GM23248 (cell line): Measurements from ENCODE around the gene PGP. TPM values are rescaled to one million over a fixed set of nuclear protein-coding genes. Genes with fewer than 3 reads are reported as not detected.

Source experiments
- DNase-seq: peaks from one replicate; pipeline ENCODE4 v3.0.0-alpha.2; 2015
- H2AFZ ChIP-seq: fragments of 200-600 bp; sonication (generic); 2 replicates; pipeline ENCODE4 v1.6.1; 2016; ENCODE audit warnings: antibody characterized with exemption
- H3F3A ChIP-seq: fragments of 200-600 bp; sonication (generic); 2 replicates; pipeline ENCODE4 v1.6.1; 2016; ENCODE audit warnings: mild to moderate bottlenecking, antibody characterized with exemption, mixed run types; ENCODE audit not compliant: insufficient read depth
- H3K27ac ChIP-seq: fragments of 200-600 bp; sonication (generic); 2 replicates; pipeline ENCODE4 v1.5.1; 2016; ENCODE audit warnings: mild to moderate bottlenecking
- H3K27me3 ChIP-seq: fragments of 200-600 bp; sonication (generic); replicated peaks from 2 replicates; pipeline ENCODE4 v1.6.1; 2016; ENCODE audit warnings: mild to moderate bottlenecking; ENCODE audit not compliant: insufficient read depth
- H3K36me3 ChIP-seq: fragments of 200-600 bp; sonication (generic); 2 replicates; pipeline ENCODE4 v1.6.1; 2016; ENCODE audit warnings: low read depth, mild to moderate bottlenecking
- H3K4me1 ChIP-seq: fragments of 200-600 bp; sonication (generic); 2 replicates; pipeline ENCODE4 v1.6.1; 2016; ENCODE audit warnings: mild to moderate bottlenecking; ENCODE audit not compliant: insufficient read depth
- H3K4me2 ChIP-seq: fragments of 200-600 bp; sonication (generic); one replicate; pipeline ENCODE4 v1.6.1; 2016; ENCODE audit warnings: mild to moderate bottlenecking; ENCODE audit not compliant: unreplicated experiment
- H3K4me3 ChIP-seq: fragments of 200-600 bp; sonication (generic); 2 replicates; pipeline ENCODE4 v1.5.1; 2016; ENCODE audit warnings: mild to moderate bottlenecking
- H3K79me2 ChIP-seq: fragments of 200-600 bp; sonication (generic); 2 replicates; pipeline ENCODE4 v1.6.1; 2016; ENCODE audit warnings: mild to moderate bottlenecking; ENCODE audit not compliant: insufficient read depth
- H3K9ac ChIP-seq: fragments of 200-600 bp; sonication (generic); 2 replicates; pipeline ENCODE4 v1.6.1; 2016; ENCODE audit warnings: mild to moderate bottlenecking
- H3K9me2 ChIP-seq: fragments of 200-600 bp; sonication (generic); 2 replicates; pipeline ENCODE4 v1.6.1; 2016; ENCODE audit warnings: mixed run types, mild to moderate bottlenecking, moderate library complexity; ENCODE audit not compliant: insufficient read depth
- H3K9me3 ChIP-seq: fragments of 200-600 bp; sonication (generic); one replicate; pipeline ENCODE4 v1.6.1; 2017; ENCODE audit warnings: low read depth
- H4K20me1 ChIP-seq: fragments of 200-600 bp; sonication (generic); 2 replicates; pipeline ENCODE4 v1.6.0; 2016; ENCODE audit not compliant: insufficient read depth
- EZH2 ChIP-seq: fragments of 200-600 bp; sonication (generic); IDR thresholded peaks from 2 replicates; pipeline ENCODE4 v1.6.1; 2018; ENCODE audit warnings: antibody characterized with exemption, mild to moderate bottlenecking; ENCODE audit not compliant: insufficient read depth, poor library complexity, severe bottlenecking
- EZH2phosphoT487 ChIP-seq: fragments of 200-600 bp; sonication (generic); IDR thresholded peaks from 2 replicates; pipeline ENCODE4 v1.6.1; 2018; ENCODE audit warnings: antibody characterized with exemption, moderate library complexity, mild to moderate bottlenecking, low read depth; ENCODE audit not compliant: insufficient read depth
- WGBS, 2 experiments: methylation state at CpG; one replicate each; pipeline ENCODE4 v1.1.6; 2015 to 2017; ENCODE audit warnings: low lambda C conversion rate in 2 of 2, low coverage in 1 of 2; ENCODE audit errors: missing lambda C conversion rate in 2 of 2; 5-methylcytosine and 5-hydroxymethylcytosine counted together
- in situ Hi-C: fragments of 300-500 bp; cut with MboI; formaldehyde crosslinking; loops from 2 replicates; pipeline ENCODE4 v1.15.0; 2020
- polyA plus RNA-seq: library from polyadenylated mRNA; unstranded; fragments of >200 nt; fragmentation: Nextera tagmentation; extraction: Ambion mirVana; gene quantifications from 2 replicates; pipeline ENCODE4 v1.2.1, GENCODE V29; 2016
- total RNA-seq: library from RNA; depleted of rRNA; stranded (reverse); fragments of >200 nt; shearing (Covaris generic); gene quantifications from 2 replicates; pipeline ENCODE4 v1.2.3, GENCODE V29; 2014

The PGP gene
- total and polyA plus RNA-seq, 2 experiments from 2014 or later: 10.1 to 25.5 TPM

GRCh38 chr16:2209258-2210008 is 5.2 kb downstream of the PGP start:
- Histone ChIP-seq H3K9me2 (no peaks in the 10 kb centered on the region), H2AFZ (no peak overlapping the region), H3K79me2 (peaks cover 40% of the 10 kb centered on the region), H3K4me1 (peaks cover 14% of the 10 kb centered on the region), H3K4me2 (no peak overlapping the region), H3K4me3 (no peak overlapping the region), H3K27me3 (no peaks in the 10 kb centered on the region), H3F3A (no peaks in the 10 kb centered on the region), H3K9ac (no peak overlapping the region), H3K9me3 (no peaks in the 10 kb centered on the region), H3K27ac (no peak overlapping the region), H3K36me3 (no peaks in the 10 kb centered on the region), H4K20me1 (no peaks in the 10 kb centered on the region)
- TF ChIP-seq EZH2 (no peak), EZH2phosphoT487 (no peak)
- 83 to 86% methylated on average over 29 of the region's 29 CpGs for WGBS, 2 experiments
- DNase-seq: no peak
- in situ Hi-C loops: no loop called here

- no peaks in the 10 kb centered on the region for H4K20me1 ChIP-seq
- no peak for DNase-seq
- H2AFZ ChIP-seq: no peak overlapping the region
- H3K27ac ChIP-seq: no peak overlapping the region
- no peak overlapping the region for H3K4me2 ChIP-seq
- H3K79me2 ChIP-seq: peaks cover 39% of the 10 kb centered on the region
- WGBS, 2 experiments: 93 to 95% methylated on average over 8 to 9 of the region's 9 CpGs
- no peak overlapping the region for H3K4me3 ChIP-seq
- H3K9ac ChIP-seq: no peak overlapping the region
- in situ Hi-C loops: no loop called here
- H3K9me2 ChIP-seq: no peaks in the 10 kb centered on the region
- no peaks in the 10 kb centered on the region for H3K36me3 ChIP-seq
- TF ChIP-seq EZH2phosphoT487: no peak
- TF ChIP-seq EZH2: no peak
- no peaks in the 10 kb centered on the region for H3K27me3 ChIP-seq
- H3F3A ChIP-seq: no peaks in the 10 kb centered on the region
- H3K9me3 ChIP-seq: no peaks in the 10 kb centered on the region
- peaks cover 14% of the 10 kb centered on the region for H3K4me1 ChIP-seq
Observed at GRCh38 chr16:2208772-2209171, 5.9 kb downstream of the PGP start.

GRCh38 chr16:2208308-2208707 is 6.3 kb downstream of the PGP start:
- TF ChIP-seq EZH2phosphoT487 (no peak), EZH2 (no peak)
- 83% methylated on average over 15 to 23 of the region's 23 CpGs for WGBS, 2 experiments
- no peaks in the 10 kb centered on the region for H4K20me1 ChIP-seq
- in situ Hi-C loops: no loop called here
- H3F3A ChIP-seq: no peaks in the 10 kb centered on the region
- peaks cover 34% of the 10 kb centered on the region for H3K79me2 ChIP-seq
- H3K4me2 ChIP-seq: no peak overlapping the region
- H3K9ac ChIP-seq: no peak overlapping the region
- no peak overlapping the region for H3K4me3 ChIP-seq
- no peaks in the 10 kb centered on the region for H3K27me3 ChIP-seq
- DNase-seq: no peak
- no peak overlapping the region for H3K27ac ChIP-seq
- H3K36me3 ChIP-seq: no peaks in the 10 kb centered on the region
- H2AFZ ChIP-seq: no peak overlapping the region
- no peaks in the 10 kb centered on the region for H3K9me3 ChIP-seq
- H3K4me1 ChIP-seq: peaks cover 11% of the 10 kb centered on the region
- H3K9me2 ChIP-seq: no peaks in the 10 kb centered on the region

GRCh38 chr16:2207872-2208271 is 6.8 kb downstream of the PGP start:
- no peak overlapping the region for H3K27ac ChIP-seq
- no peak overlapping the region for H3K9ac ChIP-seq
- H3K4me3 ChIP-seq: no peak overlapping the region
- in situ Hi-C loops: no loop called here
- no peaks in the 10 kb centered on the region for H4K20me1 ChIP-seq
- no peaks in the 10 kb centered on the region for H3F3A ChIP-seq
- H3K27me3 ChIP-seq: no peaks in the 10 kb centered on the region
- no peaks in the 10 kb centered on the region for H3K9me2 ChIP-seq
- 88 to 91% methylated on average over 6 to 9 of the region's 9 CpGs for WGBS, 2 experiments
- peaks cover 30% of the 10 kb centered on the region for H3K79me2 ChIP-seq
- H3K36me3 ChIP-seq: no peaks in the 10 kb centered on the region
- H3K4me1 ChIP-seq: peaks cover 7% of the 10 kb centered on the region
- TF ChIP-seq EZH2phosphoT487: no peak
- TF ChIP-seq EZH2: no peak
- no peak for DNase-seq
- H3K4me2 ChIP-seq: no peak overlapping the region
- no peak overlapping the region for H2AFZ ChIP-seq
- no peaks in the 10 kb centered on the region for H3K9me3 ChIP-seq
